HepG2 (cell line): ENCODE data around the gene SYTL3. TPM values are rescaled to one million over a fixed set of nuclear protein-coding genes. Genes with fewer than 3 reads are reported as not detected.
A peak's percentile ranks its signal among the peaks of the same experiment; 100 is the strongest.

Experiments used
- ERF ChIP-seq: IDR thresholded peaks from 2 replicates; pipeline ENCODE4 v1.6.1; 2018; ENCODE audit warnings: missing biosample characterization, missing genetic modification reagents
- GATA4 ChIP-seq: sonication (generic); IDR thresholded peaks from 2 replicates; pipeline ENCODE4 v1.6.1; 2016; ENCODE audit warnings: antibody characterized with exemption, low read depth, borderline replicate concordance
- GTF2F1 ChIP-seq: fragments of 150-350 bp; IDR thresholded peaks from 2 replicates; pipeline ENCODE4 v1.6.1; 2014; ENCODE audit warnings: low read length
- IKZF1 ChIP-seq: fragments of 450-650 bp; IDR thresholded peaks from 2 replicates; pipeline ENCODE4 v1.7.1; 2016
- NFE2L1 ChIP-seq: sonication (generic); formaldehyde crosslinking; IDR thresholded peaks from 2 replicates; pipeline ENCODE4 v1.4.0; 2020; ENCODE audit warnings: missing genetic modification reagents, mild to moderate bottlenecking, borderline replicate concordance
- SAP130 ChIP-seq: IDR thresholded peaks from 2 replicates; pipeline ENCODE4 v1.6.1; 2016; ENCODE audit warnings: low read depth
- XRCC5 ChIP-seq: fragments of 200-400 bp; formaldehyde crosslinking; optimal IDR thresholded peaks from 2 replicates; pipeline ENCODE3; 2017; ENCODE audit warnings: mild to moderate bottlenecking, low read length
- ZBTB7B ChIP-seq: sonication (generic); formaldehyde crosslinking; IDR thresholded peaks from 2 replicates; pipeline ENCODE4 v1.4.0; 2020; ENCODE audit warnings: missing genetic modification reagents
- ZFP1 ChIP-seq: IDR thresholded peaks from 2 replicates; pipeline ENCODE4 v1.6.1; 2016
- ZKSCAN8 ChIP-seq: IDR thresholded peaks from 2 replicates; pipeline ENCODE4 v1.6.1; 2016; ENCODE audit warnings: borderline replicate concordance, missing genetic modification reagents, missing compliant biosample characterization
- ZNF3 ChIP-seq: IDR thresholded peaks from 2 replicates; pipeline ENCODE4 v1.7.0; 2017; ENCODE audit warnings: inconsistent platforms
- ZNF775 ChIP-seq: sonication (generic); formaldehyde crosslinking; IDR thresholded peaks from 2 replicates; pipeline ENCODE4 v1.4.0; 2020; ENCODE audit warnings: missing genetic modification reagents, mild to moderate bottlenecking, moderate library complexity, borderline replicate concordance
- ZSCAN12 ChIP-seq: sonication (generic); formaldehyde crosslinking; IDR thresholded peaks from 2 replicates; pipeline ENCODE4 v1.9.0; 2021; ENCODE audit warnings: mild to moderate bottlenecking, missing genetic modification reagents
- polyA plus RNA-seq, 8 experiments: library from polyadenylated mRNA; depleted of rRNA in 3 of 8; stranded (reverse) in 7 of 8; unstranded in 1 of 8; fragments of >200 nt; fragmentation: Illumina TruSeq in 4 of 8; extraction: Trizol in 4 of 8; gene quantifications; 2 replicates each; pipeline versions ENCODE4 v1.2.1 to v1.2.3, GENCODE V29; 2011 to 2016; ENCODE audit warnings: low read depth in 4 of 8, missing spikeins in 1 of 8, mixed read lengths in 1 of 8; ENCODE audit not compliant: insufficient read depth in 1 of 8
- total RNA-seq, 5 experiments: library from RNA; depleted of rRNA; stranded (reverse); fragments of >200 nt; fragmentation: Illumina TruSeq; extraction: Trizol; gene quantifications; 2 replicates each; pipeline ENCODE4 v1.2.3, GENCODE V29; 2016; ENCODE audit warnings: low read depth in 1 of 5
- TF ChIP-seq, protein P1 (sequence below): sonication (generic); formaldehyde crosslinking; IDR thresholded peaks from 2 replicates; pipeline ENCODE4 v1.4.0; 2020; ENCODE audit warnings: mild to moderate bottlenecking, missing genetic modification reagents
- TF ChIP-seq, protein P2 (sequence below): sonication (generic); formaldehyde crosslinking; IDR thresholded peaks from 2 replicates; pipeline ENCODE4 v1.5.0; 2020; ENCODE audit warnings: mild to moderate bottlenecking, missing genetic modification reagents

The SYTL3 gene
- total and polyA plus RNA-seq, 2 of the 13 experiments (the other 11 are each of a cell fraction or from before 2014, with no cell fraction given), result 0.11 to 0.28 TPM

DNA sequence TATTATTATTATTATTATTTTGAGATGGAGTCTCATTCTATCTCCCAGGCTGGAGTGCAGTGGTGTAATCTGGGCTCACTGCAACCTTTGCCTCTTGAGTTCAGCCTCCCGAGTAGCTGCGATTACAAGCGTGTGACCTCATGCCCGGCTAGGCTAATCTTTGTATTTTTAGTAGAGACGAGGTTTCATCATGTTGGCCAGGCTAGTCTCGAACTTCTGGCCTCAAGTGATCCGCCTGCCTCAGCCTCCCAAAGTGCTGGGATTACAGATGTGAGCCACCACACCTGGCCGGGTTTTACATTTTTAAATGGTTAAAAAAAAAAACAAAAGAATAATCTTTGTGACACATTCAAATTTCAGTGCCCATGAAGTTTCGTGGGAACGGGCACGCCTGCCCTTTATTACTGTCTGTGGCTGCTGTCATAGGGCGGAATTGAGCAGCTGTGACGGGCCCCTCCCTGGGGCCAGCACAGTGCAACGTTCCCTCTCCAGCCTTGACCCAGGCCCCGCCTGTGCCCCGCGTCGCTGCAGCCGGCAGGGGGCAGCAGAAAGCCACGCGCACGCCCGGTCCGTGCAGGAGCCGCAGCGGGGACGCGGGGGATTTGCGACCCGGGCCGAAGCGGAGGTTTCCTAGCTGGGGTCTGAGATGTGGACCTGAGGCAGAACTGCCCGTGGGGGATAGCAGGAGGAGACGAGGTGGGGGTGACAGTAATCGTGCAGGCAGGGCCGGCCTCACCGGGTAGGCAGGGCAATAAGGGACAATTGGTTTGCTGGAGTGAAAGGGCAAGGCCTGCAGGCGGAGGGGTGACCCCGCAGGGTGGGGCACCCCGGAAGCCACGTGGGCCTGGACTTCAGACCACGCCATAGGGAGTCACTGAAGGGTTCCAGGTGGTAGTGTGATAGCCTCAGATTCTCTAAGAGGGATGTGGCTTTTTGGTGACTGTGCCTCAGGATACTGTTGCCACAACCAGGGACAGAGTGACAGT lies 54.3 kb downstream of the SYTL3 start (continued):
- TF ChIP-seq, protein P1, sequence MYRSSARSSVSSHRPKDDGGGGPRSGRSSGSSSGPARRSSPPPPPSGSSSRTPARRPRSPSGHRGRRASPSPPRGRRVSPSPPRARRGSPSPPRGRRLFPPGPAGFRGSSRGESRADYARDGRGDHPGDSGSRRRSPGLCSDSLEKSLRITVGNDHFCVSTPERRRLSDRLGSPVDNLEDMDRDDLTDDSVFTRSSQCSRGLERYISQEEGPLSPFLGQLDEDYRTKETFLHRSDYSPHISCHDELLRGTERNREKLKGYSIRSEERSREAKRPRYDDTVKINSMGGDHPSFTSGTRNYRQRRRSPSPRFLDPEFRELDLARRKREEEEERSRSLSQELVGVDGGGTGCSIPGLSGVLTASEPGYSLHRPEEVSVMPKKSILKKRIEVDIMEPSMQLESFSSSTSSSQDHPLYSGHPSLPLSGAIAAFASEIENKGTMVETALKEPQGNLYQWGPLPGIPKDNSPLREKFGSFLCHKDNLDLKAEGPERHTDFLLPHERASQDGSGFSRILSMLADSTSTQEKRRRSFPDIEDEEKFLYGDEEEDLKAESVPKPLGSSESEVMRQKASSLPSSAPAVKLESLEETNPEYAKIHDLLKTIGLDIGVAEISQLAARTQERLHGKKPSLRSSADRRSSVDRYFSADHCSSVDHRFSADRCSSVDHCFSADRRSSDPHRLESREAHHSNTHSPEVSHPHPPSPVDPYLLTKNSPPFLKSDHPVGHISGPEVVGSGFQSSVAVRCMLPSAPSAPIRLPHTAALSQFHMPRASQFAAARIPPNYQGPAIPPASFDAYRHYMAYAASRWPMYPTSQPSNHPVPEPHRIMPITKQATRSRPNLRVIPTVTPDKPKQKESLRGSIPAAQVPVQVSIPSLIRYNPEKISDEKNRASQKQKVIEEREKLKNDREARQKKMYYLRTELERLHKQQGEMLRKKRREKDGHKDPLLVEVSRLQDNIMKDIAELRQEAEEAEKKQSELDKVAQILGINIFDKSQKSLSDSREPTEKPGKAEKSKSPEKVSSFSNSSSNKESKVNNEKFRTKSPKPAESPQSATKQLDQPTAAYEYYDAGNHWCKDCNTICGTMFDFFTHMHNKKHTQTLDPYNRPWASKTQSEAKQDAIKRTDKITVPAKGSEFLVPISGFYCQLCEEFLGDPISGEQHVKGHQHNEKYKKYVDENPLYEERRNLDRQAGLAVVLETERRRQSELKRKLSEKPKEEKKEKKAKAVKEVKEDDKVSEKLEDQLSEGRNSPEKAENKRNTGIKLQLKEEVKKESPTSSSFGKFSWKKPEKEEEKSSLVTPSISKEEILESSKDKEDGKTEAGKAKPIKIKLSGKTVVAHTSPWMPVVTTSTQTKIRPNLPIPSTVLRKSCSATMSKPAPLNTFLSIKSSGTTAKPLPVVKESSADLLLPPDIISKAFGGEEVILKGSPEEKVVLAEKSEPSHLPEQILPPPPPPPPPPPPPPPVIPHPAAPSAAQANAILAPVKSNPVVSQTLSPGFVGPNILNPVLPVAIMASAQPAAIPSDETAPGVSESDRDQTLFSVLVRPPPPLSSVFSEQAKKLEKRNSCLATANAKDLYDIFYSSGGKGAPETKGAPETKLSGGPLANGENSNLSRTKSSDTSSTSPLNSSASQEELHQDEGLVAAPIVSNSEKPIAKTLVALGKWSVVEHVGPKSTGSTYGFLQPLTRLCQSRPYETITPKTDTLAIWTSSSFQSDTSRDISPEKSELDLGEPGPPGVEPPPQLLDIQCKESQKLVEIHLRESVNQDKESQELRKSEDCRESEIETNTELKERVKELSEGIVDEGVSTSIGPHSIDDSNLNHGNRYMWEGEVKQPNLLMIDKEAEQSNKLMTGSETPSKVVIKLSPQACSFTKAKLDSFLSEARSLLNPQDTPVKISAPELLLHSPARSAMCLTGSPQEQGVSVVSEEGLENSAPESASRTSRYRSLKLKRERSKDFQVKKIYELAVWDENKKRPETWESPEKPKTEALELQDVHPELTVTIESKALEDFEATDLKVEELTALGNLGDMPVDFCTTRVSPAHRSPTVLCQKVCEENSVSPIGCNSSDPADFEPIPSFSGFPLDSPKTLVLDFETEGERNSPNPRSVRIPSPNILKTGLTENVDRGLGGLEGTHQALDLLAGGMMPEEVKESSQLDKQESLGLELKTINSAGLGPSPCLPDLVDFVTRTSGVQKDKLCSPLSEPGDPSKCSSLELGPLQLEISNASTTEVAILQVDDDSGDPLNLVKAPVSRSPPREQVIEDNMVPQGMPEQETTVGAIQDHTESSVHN (CRISPR knock-in tag), result no peak
- TF ChIP-seq, protein P2, sequence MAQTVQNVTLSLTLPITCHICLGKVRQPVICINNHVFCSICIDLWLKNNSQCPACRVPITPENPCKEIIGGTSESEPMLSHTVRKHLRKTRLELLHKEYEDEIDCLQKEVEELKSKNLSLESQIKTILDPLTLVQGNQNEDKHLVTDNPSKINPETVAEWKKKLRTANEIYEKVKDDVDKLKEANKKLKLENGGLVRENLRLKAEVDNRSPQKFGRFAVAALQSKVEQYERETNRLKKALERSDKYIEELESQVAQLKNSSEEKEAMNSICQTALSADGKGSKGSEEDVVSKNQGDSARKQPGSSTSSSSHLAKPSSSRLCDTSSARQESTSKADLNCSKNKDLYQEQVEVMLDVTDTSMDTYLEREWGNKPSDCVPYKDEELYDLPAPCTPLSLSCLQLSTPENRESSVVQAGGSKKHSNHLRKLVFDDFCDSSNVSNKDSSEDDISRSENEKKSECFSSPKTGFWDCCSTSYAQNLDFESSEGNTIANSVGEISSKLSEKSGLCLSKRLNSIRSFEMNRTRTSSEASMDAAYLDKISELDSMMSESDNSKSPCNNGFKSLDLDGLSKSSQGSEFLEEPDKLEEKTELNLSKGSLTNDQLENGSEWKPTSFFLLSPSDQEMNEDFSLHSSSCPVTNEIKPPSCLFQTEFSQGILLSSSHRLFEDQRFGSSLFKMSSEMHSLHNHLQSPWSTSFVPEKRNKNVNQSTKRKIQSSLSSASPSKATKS (CRISPR knock-in tag), result no peak
- TF ChIP-seq ZNF775 (peak; percentile 81; the same call in 1 of the 2 replicates), GTF2F1 (no peak), NFE2L1 (no peak), ZSCAN12 (peak; percentile 59; the same call in 1 of the 2 replicates), ZBTB7B (peak; percentile 89), ZNF3 (CRISPR knock-in tag) (no peak), GATA4 (no peak), ZKSCAN8 (no peak), ZFP1 (CRISPR knock-in tag) (0 out of 2 replicates have a peak, but pooled peaks have one; percentile 33), IKZF1 (no peak), ERF (CRISPR knock-in tag) (peak; percentile 91), SAP130 (CRISPR knock-in tag) (peak; percentile 85), XRCC5 (peak; percentile 97)
